Lower lobe of right lung (tissue), 2 donors: ENCODE measurements around the gene PACRG. TPM values are rescaled to one million over a fixed set of nuclear protein-coding genes. Genes with fewer than 3 reads are reported as not detected.

Experiments used
- ATAC-seq, 2 donors: fragments of 200-7000 bp; cut with Tn5 transposase; one replicate each; pipeline ENCODE4 v1.9.1; 2020 to 2022; ENCODE audit warnings: mild to moderate bottlenecking in 2 of 2, moderate library complexity in 2 of 2
- DNase-seq: peaks from one replicate; pipeline ENCODE4 v3.0.0-alpha.2; 2020
- H3K27ac ChIP-seq: fragments of 200-600 bp; one replicate; pipeline ENCODE4 v1.8.0; 2022
- H3K27me3 ChIP-seq: fragments of 200-600 bp; one replicate; pipeline ENCODE4 v1.8.0; 2022; ENCODE audit warnings: low read depth
- H3K36me3 ChIP-seq: fragments of 200-600 bp; one replicate; pipeline ENCODE4 v1.8.0; 2022; ENCODE audit warnings: mild to moderate bottlenecking
- H3K4me1 ChIP-seq: fragments of 200-600 bp; one replicate; pipeline ENCODE4 v1.8.0; 2022
- H3K4me3 ChIP-seq: fragments of 200-600 bp; one replicate; pipeline ENCODE4 v1.8.0; 2022; ENCODE audit warnings: mild to moderate bottlenecking
- H3K9me3 ChIP-seq: fragments of 200-600 bp; one replicate; pipeline ENCODE4 v1.8.0; 2022
- intact Hi-C: fragments of 100-400 bp; cut with DNase I; formaldehyde crosslinking; loops from one replicate; pipeline ENCODE4 v1.11.0; 2022
- total RNA-seq: library from RNA; stranded (reverse); fragmentation: NEBNext Ultra II Directional; extraction: Animal tissue kit (Norgen Biotek cat#: 25700); gene quantifications from one replicate; pipeline ENCODE4 v1.2.1, GENCODE V29; 2021
- TF ChIP-seq, protein P1 (sequence below): fragments of 200-600 bp; IDR thresholded peaks from one replicate; pipeline ENCODE4 v1.8.0; 2022; ENCODE audit warnings: antibody characterized with exemption, mild to moderate bottlenecking
- donor health status: DM: no; HTN: yes; CAD: no; lungs with severe emphysema.

The PACRG gene
- total RNA-seq, 1 donor from 2014 or later, result 5.5 TPM

DNA sequence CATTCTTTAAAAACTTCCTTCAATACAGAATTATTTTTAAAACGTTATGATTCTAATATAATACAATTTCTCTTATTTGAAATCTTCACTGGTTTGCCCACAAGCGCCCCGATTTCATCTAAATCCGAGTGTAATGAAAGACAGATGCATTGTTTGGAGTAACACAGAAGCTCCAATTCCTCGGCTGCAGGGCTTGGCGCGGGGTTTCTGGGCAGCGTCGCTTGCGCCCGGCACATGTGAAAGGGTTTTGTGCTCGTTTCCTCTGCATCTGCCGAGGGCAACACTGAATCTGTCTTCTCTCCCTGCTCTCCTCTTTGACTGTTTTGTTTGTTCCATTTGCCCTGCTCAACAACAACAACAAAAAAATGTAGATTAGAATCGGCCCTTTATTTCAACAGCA, 438.1 kb downstream of the PACRG start:
- Histone ChIP-seq H3K27me3 (no peaks in the 10 kb centered on the region), H3K4me3 (no peak overlapping the region), H3K4me1 (no peaks in the 10 kb centered on the region), H3K27ac (no peak overlapping the region), H3K9me3 (peaks cover 4% of the 10 kb centered on the region), H3K36me3 (no peaks in the 10 kb centered on the region)
- intact Hi-C loops, result no loop called here
- DNase-seq (no peak), ATAC-seq (no peak)
- TF ChIP-seq, protein P1, sequence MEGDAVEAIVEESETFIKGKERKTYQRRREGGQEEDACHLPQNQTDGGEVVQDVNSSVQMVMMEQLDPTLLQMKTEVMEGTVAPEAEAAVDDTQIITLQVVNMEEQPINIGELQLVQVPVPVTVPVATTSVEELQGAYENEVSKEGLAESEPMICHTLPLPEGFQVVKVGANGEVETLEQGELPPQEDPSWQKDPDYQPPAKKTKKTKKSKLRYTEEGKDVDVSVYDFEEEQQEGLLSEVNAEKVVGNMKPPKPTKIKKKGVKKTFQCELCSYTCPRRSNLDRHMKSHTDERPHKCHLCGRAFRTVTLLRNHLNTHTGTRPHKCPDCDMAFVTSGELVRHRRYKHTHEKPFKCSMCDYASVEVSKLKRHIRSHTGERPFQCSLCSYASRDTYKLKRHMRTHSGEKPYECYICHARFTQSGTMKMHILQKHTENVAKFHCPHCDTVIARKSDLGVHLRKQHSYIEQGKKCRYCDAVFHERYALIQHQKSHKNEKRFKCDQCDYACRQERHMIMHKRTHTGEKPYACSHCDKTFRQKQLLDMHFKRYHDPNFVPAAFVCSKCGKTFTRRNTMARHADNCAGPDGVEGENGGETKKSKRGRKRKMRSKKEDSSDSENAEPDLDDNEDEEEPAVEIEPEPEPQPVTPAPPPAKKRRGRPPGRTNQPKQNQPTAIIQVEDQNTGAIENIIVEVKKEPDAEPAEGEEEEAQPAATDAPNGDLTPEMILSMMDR, result no peak

DNA sequence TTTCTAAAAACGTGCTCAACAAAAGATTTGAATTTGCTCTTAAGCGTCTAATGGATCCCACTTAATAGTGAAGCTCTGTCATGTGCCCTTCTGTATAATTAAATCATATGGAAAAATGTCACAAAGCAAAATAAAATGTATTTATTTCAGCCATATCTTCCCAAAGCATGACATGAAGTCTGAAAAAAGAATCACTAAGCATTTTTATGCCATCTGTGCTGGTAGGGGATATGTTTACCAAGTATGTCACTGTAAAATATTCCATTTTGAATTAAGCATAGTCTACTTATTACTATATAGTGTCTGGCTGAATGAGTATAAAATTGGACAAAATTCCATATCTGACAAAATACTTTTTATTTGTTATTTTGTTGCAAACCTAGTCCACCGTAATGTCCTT, 438.7 kb downstream of the PACRG start:
- ATAC-seq, result no peak
- Histone ChIP-seq H3K4me3 (no peak overlapping the region), H3K4me1 (no peaks in the 10 kb centered on the region), H3K27ac (no peak overlapping the region), H3K36me3 (no peaks in the 10 kb centered on the region), H3K27me3 (no peaks in the 10 kb centered on the region), H3K9me3 (peaks cover 4% of the 10 kb centered on the region)
- TF ChIP-seq, protein P1, result no peak
- intact Hi-C loops, result no loop called here
- DNase-seq, result no peak

DNA sequence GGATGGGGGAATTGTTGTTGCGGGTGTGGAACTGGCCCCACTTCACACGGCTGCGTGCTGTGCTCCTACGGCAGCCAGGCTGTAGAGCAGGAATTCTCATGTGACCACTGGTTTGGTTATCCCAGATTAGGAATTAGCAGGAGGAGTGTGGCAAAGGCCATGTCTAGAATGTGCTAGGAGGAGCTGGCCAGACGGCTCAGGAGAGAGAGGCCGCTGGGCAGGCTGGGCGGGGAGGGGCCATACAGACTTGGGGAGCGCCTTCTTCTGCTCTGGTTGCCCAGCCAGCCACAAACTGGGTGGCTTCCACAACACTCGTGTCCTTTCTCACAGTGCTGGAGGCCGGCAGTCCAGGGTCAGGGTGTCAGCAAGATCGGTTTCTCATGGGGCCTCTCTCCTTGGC, 441.7 kb downstream of the PACRG start:
- intact Hi-C loops, result no loop called here
- H3K27me3 ChIP-seq, result no peaks in the 10 kb centered on the region
- DNase-seq (no peak), ATAC-seq (no peak)
- no peaks in the 10 kb centered on the region for H3K4me1 ChIP-seq
- TF ChIP-seq, protein P1, result no peak
- H3K27ac ChIP-seq, result no peak overlapping the region
- no peak overlapping the region for H3K4me3 ChIP-seq
- no peaks in the 10 kb centered on the region for H3K36me3 ChIP-seq
- H3K9me3 ChIP-seq, result peaks cover 4% of the 10 kb centered on the region

DNA sequence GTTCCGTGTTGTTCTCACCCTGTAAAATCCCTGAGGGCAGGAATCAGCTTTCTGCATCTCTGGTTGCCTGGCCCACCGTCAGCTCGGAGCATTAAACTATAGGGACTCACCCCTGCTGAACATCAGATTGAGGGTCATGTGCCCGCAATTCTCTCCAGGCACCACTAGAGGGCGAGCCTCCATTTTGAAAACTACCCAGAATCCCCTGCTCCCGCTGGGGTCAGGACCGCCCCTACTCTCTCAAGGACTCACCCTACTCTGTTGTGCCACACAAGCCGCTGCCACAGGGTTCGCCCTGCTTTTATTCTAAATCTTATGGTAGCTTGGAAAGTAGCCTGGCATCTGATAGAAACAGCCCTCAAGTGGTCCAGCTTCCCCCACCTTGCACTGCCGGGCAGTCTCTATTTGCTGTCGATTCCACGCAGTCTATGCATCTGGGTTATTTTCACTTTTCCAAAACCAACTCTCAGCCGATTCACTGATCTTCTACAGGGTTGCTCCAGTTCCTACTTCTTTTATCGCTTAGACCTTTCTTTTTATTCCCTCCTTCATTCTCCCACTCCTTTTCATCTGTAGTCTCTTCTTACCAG, 442.6 kb downstream of the PACRG start:
- no peaks in the 10 kb centered on the region for H3K36me3 ChIP-seq
- no peaks in the 10 kb centered on the region for H3K4me1 ChIP-seq
- ATAC-seq (peak; percentile 61 to 62), DNase-seq (no peak)
- H3K27me3 ChIP-seq, result no peaks in the 10 kb centered on the region
- peaks cover 4% of the 10 kb centered on the region for H3K9me3 ChIP-seq
- TF ChIP-seq, protein P1, result peak; percentile 63
- intact Hi-C loops, result no loop called here
- no peak overlapping the region for H3K27ac ChIP-seq
- H3K4me3 ChIP-seq, result no peak overlapping the region

DNA sequence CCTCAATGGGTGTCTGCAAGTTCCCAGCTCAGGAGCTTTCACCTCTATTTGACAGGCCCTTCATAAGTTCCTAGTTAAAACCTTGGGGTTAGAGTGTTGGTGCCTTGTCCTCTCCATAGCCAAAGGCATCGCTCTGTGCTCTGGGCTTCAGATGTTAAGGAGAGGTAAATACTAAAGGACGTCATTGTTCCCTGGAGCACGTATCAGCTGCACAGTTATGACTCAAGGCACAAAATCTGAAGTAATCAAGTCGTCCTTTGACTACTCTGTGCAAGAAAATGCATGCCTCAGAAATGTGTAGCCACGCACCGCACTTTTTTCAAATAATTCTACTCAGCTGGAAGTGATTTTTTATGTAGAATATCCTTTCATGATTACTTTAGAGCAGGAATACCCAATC, 446.0 kb downstream of the PACRG start:
- ATAC-seq, result no peak
- Histone ChIP-seq H3K4me1 (no peaks in the 10 kb centered on the region), H3K27ac (no peak overlapping the region), H3K4me3 (no peak overlapping the region), H3K27me3 (no peaks in the 10 kb centered on the region), H3K36me3 (no peaks in the 10 kb centered on the region), H3K9me3 (peaks cover 4% of the 10 kb centered on the region)
- TF ChIP-seq, protein P1, result no peak
- no peak for DNase-seq
- intact Hi-C loops, result no loop called here
